Upper lobe of right lung (tissue), 1 donor: ENCODE results near the gene TMEM63B. TPM values are rescaled to one million over a fixed set of nuclear protein-coding genes. Genes with fewer than 3 reads are reported as not detected.
"Not testable (repeated sequence)": the region's sequence is repeated elsewhere in the genome, so short reads cannot be mapped to it uniquely, and the experiment has no call there.

Experiments used
- ATAC-seq: fragments of 200-7000 bp; cut with Tn5 transposase; one replicate; pipeline ENCODE4 v1.9.1; 2020; ENCODE audit warnings: mild to moderate bottlenecking, moderate library complexity
- DNase-seq: peaks from one replicate; pipeline ENCODE4 v3.0.0-alpha.2; 2020
- H3K27ac ChIP-seq: fragments of 200-600 bp; one replicate; pipeline ENCODE4 v1.8.0; 2022
- H3K27me3 ChIP-seq: fragments of 200-600 bp; one replicate; pipeline ENCODE4 v1.8.0; 2022; ENCODE audit warnings: mild to moderate bottlenecking
- H3K36me3 ChIP-seq: fragments of 200-600 bp; one replicate; pipeline ENCODE4 v1.8.0; 2022
- H3K4me1 ChIP-seq: fragments of 200-600 bp; one replicate; pipeline ENCODE4 v1.8.0; 2022
- H3K4me3 ChIP-seq: fragments of 200-600 bp; one replicate; pipeline ENCODE4 v1.8.0; 2022; ENCODE audit warnings: mild to moderate bottlenecking
- H3K9me3 ChIP-seq: fragments of 200-600 bp; one replicate; pipeline ENCODE4 v1.8.0; 2022
- intact Hi-C: fragments of 100-400 bp; cut with DNase I; formaldehyde crosslinking; loops from one replicate; pipeline ENCODE4 v1.11.0; 2022
- total RNA-seq: library from RNA; stranded (reverse); fragmentation: NEBNext Ultra II Directional; extraction: Animal tissue kit (Norgen Biotek cat#: 25700); gene quantifications from one replicate; pipeline ENCODE4 v1.2.1, GENCODE V29; 2021
- TF ChIP-seq, protein P1 (sequence below): fragments of 200-600 bp; IDR thresholded peaks from one replicate; pipeline ENCODE4 v1.8.0; 2022; ENCODE audit warnings: antibody characterized with exemption
- donor health status: DM: no; HTN: yes; CAD: no; lungs with severe emphysema.

TMEM63B gene
- total RNA-seq, 1 donor from 2014 or later = 119 TPM

DNA sequence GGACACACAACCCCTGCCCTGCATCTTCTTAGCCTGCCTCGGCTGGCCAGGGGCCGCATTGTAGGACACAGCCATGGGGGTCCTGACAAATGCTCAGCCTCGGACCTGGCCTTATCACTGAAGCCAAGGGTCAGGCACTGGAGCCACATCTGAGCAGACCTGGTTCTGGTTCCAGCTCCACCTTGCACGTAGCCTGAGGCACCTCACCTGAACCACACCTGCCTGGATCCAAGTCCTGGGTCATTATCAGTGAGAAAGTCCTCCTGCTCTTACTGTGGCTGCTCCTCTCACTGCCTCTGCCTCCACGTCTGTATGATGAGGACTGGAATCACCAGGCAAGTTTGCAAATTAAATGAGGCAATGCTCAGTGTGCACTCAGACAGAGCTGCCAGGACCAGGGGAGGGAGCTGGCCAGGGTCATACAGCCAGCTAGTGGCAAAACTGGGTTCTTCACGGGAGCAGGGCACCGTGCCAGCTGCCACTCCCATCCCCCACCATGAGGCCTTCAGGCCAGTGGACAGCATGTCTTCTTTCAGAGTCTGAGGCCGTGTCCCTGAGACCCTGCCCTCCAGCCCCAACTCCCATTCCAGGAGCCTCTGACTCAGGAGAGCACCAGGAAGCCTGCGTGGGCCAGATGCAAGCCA is 40.3 kb upstream of the TMEM63B start:
- peak; percentile 73 for ATAC-seq
- Histone ChIP-seq H3K27ac (no peak overlapping the region), H3K9me3 (no peaks in the 10 kb centered on the region), H3K36me3 (no peaks in the 10 kb centered on the region), H3K4me1 (no peaks in the 10 kb centered on the region), H3K27me3 (no peaks in the 10 kb centered on the region), H3K4me3 (no peak overlapping the region)
- intact Hi-C loops = loop anchor here (10.0 kb wide), 1 partner anchor 422 kb away; no protein-coding TSS in a partner anchor
- TF ChIP-seq, protein P1, sequence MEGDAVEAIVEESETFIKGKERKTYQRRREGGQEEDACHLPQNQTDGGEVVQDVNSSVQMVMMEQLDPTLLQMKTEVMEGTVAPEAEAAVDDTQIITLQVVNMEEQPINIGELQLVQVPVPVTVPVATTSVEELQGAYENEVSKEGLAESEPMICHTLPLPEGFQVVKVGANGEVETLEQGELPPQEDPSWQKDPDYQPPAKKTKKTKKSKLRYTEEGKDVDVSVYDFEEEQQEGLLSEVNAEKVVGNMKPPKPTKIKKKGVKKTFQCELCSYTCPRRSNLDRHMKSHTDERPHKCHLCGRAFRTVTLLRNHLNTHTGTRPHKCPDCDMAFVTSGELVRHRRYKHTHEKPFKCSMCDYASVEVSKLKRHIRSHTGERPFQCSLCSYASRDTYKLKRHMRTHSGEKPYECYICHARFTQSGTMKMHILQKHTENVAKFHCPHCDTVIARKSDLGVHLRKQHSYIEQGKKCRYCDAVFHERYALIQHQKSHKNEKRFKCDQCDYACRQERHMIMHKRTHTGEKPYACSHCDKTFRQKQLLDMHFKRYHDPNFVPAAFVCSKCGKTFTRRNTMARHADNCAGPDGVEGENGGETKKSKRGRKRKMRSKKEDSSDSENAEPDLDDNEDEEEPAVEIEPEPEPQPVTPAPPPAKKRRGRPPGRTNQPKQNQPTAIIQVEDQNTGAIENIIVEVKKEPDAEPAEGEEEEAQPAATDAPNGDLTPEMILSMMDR = no peak
- DNase-seq = peak; percentile 82

DNA sequence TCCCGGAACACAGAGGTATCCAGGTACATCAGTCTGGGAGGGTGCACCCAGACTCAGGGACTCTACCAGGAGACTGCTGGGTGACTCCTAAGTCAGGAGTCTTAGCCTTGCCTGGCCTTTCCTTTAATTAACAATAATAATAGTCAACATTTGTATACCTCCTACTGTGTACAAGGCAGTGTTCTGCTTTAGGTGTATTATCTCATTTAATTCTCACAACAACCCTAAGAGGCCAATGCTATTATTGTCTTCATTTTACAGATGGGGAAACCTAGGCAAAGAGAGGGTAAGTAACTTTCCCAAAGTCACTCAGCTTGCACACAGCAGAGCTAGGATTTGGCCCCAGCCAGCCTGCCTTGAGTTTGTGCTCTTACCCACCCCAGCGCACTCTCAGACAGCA is 39.7 kb upstream of the TMEM63B start:
- H3K27ac ChIP-seq = no peak overlapping the region
- no peaks in the 10 kb centered on the region for H3K36me3 ChIP-seq
- no peaks in the 10 kb centered on the region for H3K4me1 ChIP-seq
- no peak overlapping the region for H3K4me3 ChIP-seq
- no peak for ATAC-seq
- intact Hi-C loops = loop anchor here (10.0 kb wide), 1 partner anchor 423 kb away; no protein-coding TSS in a partner anchor
- H3K9me3 ChIP-seq = no peaks in the 10 kb centered on the region
- no peaks in the 10 kb centered on the region for H3K27me3 ChIP-seq
- TF ChIP-seq, protein P1 = no peak
- no peak for DNase-seq

DNA sequence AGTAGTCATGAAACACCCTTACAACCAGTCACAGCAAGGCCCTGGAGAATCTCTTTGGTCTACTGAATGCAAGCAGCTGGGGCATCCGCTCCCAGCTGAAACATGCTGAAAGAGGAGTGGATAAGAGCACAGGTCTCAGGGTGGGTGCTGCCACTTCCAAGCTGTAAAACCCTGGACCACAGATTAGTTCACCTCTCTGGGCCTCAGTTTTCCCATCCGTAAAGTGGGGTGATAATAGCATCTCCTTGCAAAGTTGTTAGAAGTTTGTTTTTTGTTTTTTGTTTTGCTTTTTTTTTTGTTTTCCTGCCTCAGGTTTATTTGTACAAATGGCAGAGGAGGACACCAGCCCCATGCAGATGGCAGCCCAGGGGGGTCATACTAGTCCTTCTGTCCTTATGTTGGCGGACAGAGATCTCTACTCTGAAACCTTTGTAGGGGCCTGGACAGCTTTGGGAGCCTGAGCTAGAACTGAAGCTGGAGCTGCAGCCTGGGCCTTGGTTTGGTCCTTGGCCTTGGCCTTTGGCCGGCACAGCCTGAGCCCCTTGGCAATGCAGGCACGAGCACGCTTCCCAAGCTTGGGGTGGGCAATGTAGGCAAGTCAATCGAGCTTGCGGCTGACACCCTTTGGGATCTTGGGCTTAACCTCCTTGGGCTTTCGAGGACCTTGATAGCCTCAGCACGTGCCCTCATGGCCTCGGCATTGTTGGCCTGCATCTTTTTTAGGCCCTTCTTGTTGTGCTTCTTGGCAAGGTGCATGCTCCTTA is 38.3 kb upstream of the TMEM63B start:
- H3K36me3 ChIP-seq = no peaks in the 10 kb centered on the region
- no peaks in the 10 kb centered on the region for H3K4me1 ChIP-seq
- TF ChIP-seq, protein P1 = no peak
- no peak overlapping the region for H3K4me3 ChIP-seq
- H3K9me3 ChIP-seq = no peaks in the 10 kb centered on the region
- no peak for DNase-seq
- no peak for ATAC-seq
- H3K27ac ChIP-seq = no peak overlapping the region
- no peaks in the 10 kb centered on the region for H3K27me3 ChIP-seq
- intact Hi-C loops = loop anchor here (10.0 kb wide), 1 partner anchor 424 kb away; no protein-coding TSS in a partner anchor

DNA sequence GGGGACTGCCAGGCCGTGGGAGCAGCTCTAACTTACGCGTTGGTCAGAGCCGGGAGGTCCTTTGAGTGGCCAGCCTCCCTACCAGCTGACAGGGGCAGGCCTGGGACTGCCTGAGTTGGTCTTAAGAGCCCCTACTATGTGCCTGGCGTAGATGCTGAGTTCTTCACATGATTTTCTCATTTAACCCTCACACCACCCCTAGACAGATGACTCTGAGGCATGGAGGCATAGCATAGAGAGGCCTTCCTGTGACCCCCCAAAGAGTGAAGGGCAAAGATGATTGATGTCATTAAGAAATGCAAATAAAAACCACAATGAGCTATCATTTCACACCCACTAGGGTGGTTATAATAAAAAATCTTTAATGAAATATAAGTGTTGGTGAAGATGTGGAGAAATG is 36.9 kb upstream of the TMEM63B start:
- Histone ChIP-seq H3K9me3 (no peaks in the 10 kb centered on the region), H3K27ac (no peak overlapping the region), H3K4me3 (no peak overlapping the region), H3K4me1 (no peaks in the 10 kb centered on the region), H3K36me3 (no peaks in the 10 kb centered on the region), H3K27me3 (no peaks in the 10 kb centered on the region)
- TF ChIP-seq, protein P1 = no peak
- intact Hi-C loops = no loop called here
- DNase-seq (no peak), ATAC-seq (no peak)

DNA sequence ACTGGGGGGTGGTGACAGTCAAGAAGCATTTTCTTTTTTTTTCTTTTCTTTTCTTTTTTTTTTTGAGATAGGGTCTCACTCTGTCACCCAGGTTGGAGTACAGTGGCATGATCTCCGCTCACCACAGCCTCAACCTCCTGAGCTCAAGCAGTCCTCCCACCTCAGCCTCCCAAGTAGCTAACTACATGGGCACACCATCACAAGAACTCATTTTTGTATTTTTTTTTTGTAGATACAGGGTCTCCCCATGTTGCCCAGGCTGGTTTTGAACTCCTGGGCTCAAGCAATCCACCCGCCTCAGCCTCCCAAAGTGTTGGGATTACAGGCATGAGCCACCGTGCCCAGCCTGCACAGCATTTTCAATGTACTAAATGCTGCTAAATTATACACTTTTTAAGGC is 36.0 kb upstream of the TMEM63B start:
- DNase-seq, H3K27ac ChIP-seq, ATAC-seq, H3K36me3 ChIP-seq, intact Hi-C loops, H3K4me1 ChIP-seq, H3K4me3 ChIP-seq, H3K9me3 ChIP-seq, H3K27me3 ChIP-seq: not testable (repeated sequence)
